Lower leg skin (tissue), 4 donors: ENCODE data around the gene TBL2. TPM values are rescaled to one million over a fixed set of nuclear protein-coding genes. Genes with fewer than 3 reads are reported as not detected.
"Not testable (repeated sequence)": the region's sequence is repeated elsewhere in the genome, so short reads cannot be mapped to it uniquely, and the experiment has no call there.

Experiments used
- DNase-seq, 2 donors: peaks; one replicate each; pipeline ENCODE4 v3.0.0-alpha.2; 2019; ENCODE audit warnings: low spot score in 2 of 2
- H3K4me3 ChIP-seq: fragments of 200-600 bp; sonication (generic); 2 replicates; pipeline ENCODE4 v1.5.1; 2017; ENCODE audit warnings: mild to moderate bottlenecking, low read depth; ENCODE audit not compliant: poor library complexity, severe bottlenecking
- CTCF ChIP-seq, 3 donors: fragments of 450-650 bp; IDR thresholded peaks; one replicate each; pipeline ENCODE4 v1.5.1; 2016; ENCODE audit warnings: antibody characterized with exemption in 3 of 3, mild to moderate bottlenecking in 3 of 3, moderate library complexity in 2 of 3
- POLR2A ChIP-seq, 2 donors: fragments of 450-650 bp; IDR thresholded peaks; one replicate each; pipeline ENCODE4 v1.6.1; 2016 to 2017; ENCODE audit warnings: antibody characterized with exemption in 2 of 2, mild to moderate bottlenecking in 1 of 2, moderate library complexity in 1 of 2
- WGBS, 2 donors: methylation state at CpG; one replicate each; pipeline ENCODE4 v1.1.5; 2018; 5-methylcytosine and 5-hydroxymethylcytosine counted together
- intact Hi-C: fragments of 100-400 bp; cut with DNase I; formaldehyde crosslinking; loops from one replicate; pipeline ENCODE4 v1.15.0; 2023; ENCODE audit warnings: low total_unique reads
- total RNA-seq, 4 donors: library from RNA; depleted of rRNA; stranded (reverse); fragments of >200 nt; gene quantifications; one replicate each; pipeline ENCODE4 v1.1.0, GENCODE V29; 2016

Gene TBL2
- total RNA-seq, 4 donors from 2014 or later = 32.2 to 52.1 (median 40.3) TPM

- 63 to 75% methylated on average over 12 of the region's 12 CpGs for WGBS, 2 donors
Observed at GRCh38 chr7:73567846-73568685, 10.3 kb downstream of the TBL2 start.

GRCh38 chr7:73567140-73567539, 11.2 kb downstream of the TBL2 start:
- H3K4me3 ChIP-seq = no peak overlapping the region
- intact Hi-C loops = no loop called here
- TF ChIP-seq POLR2A (IDR thresholded peaks at IDR 0.05) (no peak), CTCF (IDR thresholded peaks at IDR 0.05) (no peak)
- no peak for DNase-seq
- 86 to 90% methylated on average over 4 of the region's 4 CpGs for WGBS, 2 donors

More at GRCh38 chr7:73567846-73568685, 10.3 kb downstream of the TBL2 start:
- DNase-seq = no peak
- no peak overlapping the region for H3K4me3 ChIP-seq
- TF ChIP-seq CTCF (IDR thresholded peaks at IDR 0.05) (no peak), POLR2A (IDR thresholded peaks at IDR 0.05) (no peak)
- intact Hi-C loops = no loop called here

- intact Hi-C loops, DNase-seq, H3K4me3 ChIP-seq: not testable (repeated sequence)
Observed at GRCh38 chr7:73566431-73566830, 11.9 kb downstream of the TBL2 start.

GRCh38 chr7:73565675-73566340, 12.6 kb downstream of the TBL2 start:
- TF ChIP-seq CTCF (IDR thresholded peaks at IDR 0.05) = no peak
- no peak for TF ChIP-seq POLR2A (IDR thresholded peaks at IDR 0.05)
- WGBS, 2 donors = 57 to 70% methylated on average over 7 of the region's 7 CpGs

GRCh38 chr7:73560109-73560835, 18.1 kb downstream of the TBL2 start:
- TF ChIP-seq CTCF (IDR thresholded peaks at IDR 0.05) (no peak), POLR2A (IDR thresholded peaks at IDR 0.05) (no peak)
- intact Hi-C loops = no loop called here
- 48 to 61% methylated on average over 11 of the region's 11 CpGs for WGBS, 2 donors
- no peak for DNase-seq
- no peak overlapping the region for H3K4me3 ChIP-seq

More at GRCh38 chr7:73565675-73566340, 12.6 kb downstream of the TBL2 start:
- intact Hi-C loops = no loop called here
- DNase-seq = no peak
- no peak overlapping the region for H3K4me3 ChIP-seq
